Measurements from ENCODE around the gene RAE1. TPM values are rescaled to one million over a fixed set of nuclear protein-coding genes. Genes with fewer than 3 reads are reported as not detected.

The RAE1 gene
- total RNA-seq, 4 donors from 2014 or later = 30.5 to 45.7 (median 34.5) TPM

GRCh38 chr20:57425150-57426013, 74.3 kb downstream of the RAE1 start:
- H3K4me3 ChIP-seq (ENCODE audit: low read depth, poor library complexity, severe bottlenecking) = no peak overlapping the region
- TF ChIP-seq CTCF (IDR thresholded peaks at IDR 0.05) = no peak
- no peak for TF ChIP-seq POLR2A (IDR thresholded peaks at IDR 0.05)
- intact Hi-C loops (cut with DNase I; ENCODE audit: low total_unique reads) = no loop called here
- 69% methylated on average over 16 to 17 of the region's 17 CpGs for WGBS, 2 donors
- no peak for DNase-seq (ENCODE audit: low spot score in 2 of 2)

GRCh38 chr20:57426271-57426689, 75.2 kb downstream of the RAE1 start:
- DNase-seq (ENCODE audit: low spot score in 2 of 2) = no peak
- intact Hi-C loops (cut with DNase I; ENCODE audit: low total_unique reads) = no loop called here
- H3K4me3 ChIP-seq (ENCODE audit: low read depth, poor library complexity, severe bottlenecking) = no peak overlapping the region
- WGBS, 2 donors = 86 to 87% methylated on average over 13 of the region's 13 CpGs
- no peak for TF ChIP-seq CTCF (IDR thresholded peaks at IDR 0.05)
- no peak for TF ChIP-seq POLR2A (IDR thresholded peaks at IDR 0.05)

- no peak overlapping the region for H3K4me3 ChIP-seq (ENCODE audit: low read depth, poor library complexity, severe bottlenecking)
- intact Hi-C loops (cut with DNase I; ENCODE audit: low total_unique reads) = no loop called here
- TF ChIP-seq POLR2A (IDR thresholded peaks at IDR 0.05) (no peak), CTCF (IDR thresholded peaks at IDR 0.05) (no peak)
- DNase-seq (ENCODE audit: low spot score in 2 of 2) = no peak
- 84 to 90% methylated on average over 7 of the region's 7 CpGs for WGBS, 2 donors
Measured at GRCh38 chr20:57426831-57427230, 75.8 kb downstream of the RAE1 start.

GRCh38 chr20:57428324-57429158, 77.5 kb downstream of the RAE1 start:
- DNase-seq (ENCODE audit: low spot score in 2 of 2) = no peak

More at GRCh38 chr20:57428324-57429158, 77.5 kb downstream of the RAE1 start:
- WGBS, 2 donors = 53 to 55% methylated on average over 15 to 20 of the region's 21 CpGs
- H3K4me3 ChIP-seq (ENCODE audit: low read depth, poor library complexity, severe bottlenecking) = no peak overlapping the region
- intact Hi-C loops (cut with DNase I; ENCODE audit: low total_unique reads) = no loop called here
- TF ChIP-seq CTCF (IDR thresholded peaks at IDR 0.05) (no peak), POLR2A (IDR thresholded peaks at IDR 0.05) (no peak)

Small RNAs within 50 kb of the gene (microRNA-seq; reads per million reads assigned to microRNA genes)
- 0 reads per million in 2 donors for gene MIR4325 (ENCODE audit: borderline number of aligned reads in 1 of 2, borderline replicate concordance in 2 of 2)

Other genes starting within 250 kb of the RAE1 start
- gene BMP7, start 84.6 kb upstream of the RAE1 start, total RNA-seq = 10 to 100 TPM; 40.5 to 66.3 (median 46.8) TPM
- not detected for gene SPO11, start 21.5 kb upstream of the RAE1 start, total RNA-seq
- gene RBM38, start 40.1 kb downstream of the RAE1 start, total RNA-seq = 10 to 100 TPM in 2 of 4 donors, 1 to 10 TPM in 2; 6.2 to 13.3 (median 11.2) TPM
- gene CTCFL, start 173.9 kb downstream of the RAE1 start, total RNA-seq = not detected
- gene PCK1, start 209.9 kb downstream of the RAE1 start, total RNA-seq = 10 to 100 TPM in 1 of 4 donors, 1 to 10 TPM in 2, under 1 TPM in 1; 0.12 to 11.6 (median 2.1) TPM

Measured in lower leg skin (tissue), 4 donors.